Inflammatory macrophage (primary cell): ENCODE results near the gene PHOX2B.
"Not testable (repeated sequence)": the region's sequence is repeated elsewhere in the genome, so short reads cannot be mapped to it uniquely, and the experiment has no call there.

Source experiments
- DNase-seq, 2 donors: peaks; one replicate each; pipeline ENCODE4 v3.0.0-alpha.2; 2020 to 2022

PHOX2B gene

GRCh38 chr4:41747230-41748055 lies 1.1 kb downstream of the PHOX2B start:
- DNase-seq = no peak

- no peak for DNase-seq
Measured at GRCh38 chr4:41746440-41747229, 1.9 kb downstream of the PHOX2B start.

GRCh38 chr4:41746025-41746439 lies 2.5 kb downstream of the PHOX2B start:
- DNase-seq = no peak

GRCh38 chr4:41745292-41746024 lies 3.1 kb downstream of the PHOX2B start:
- DNase-seq = no peak

- DNase-seq = no peak
Measured at GRCh38 chr4:41744572-41745291, 3.8 kb downstream of the PHOX2B start.

- no peak for DNase-seq
Measured at GRCh38 chr4:41741354-41741753, 7.2 kb downstream of the PHOX2B start.

- not testable (repeated sequence) for DNase-seq
Measured at GRCh38 chr4:41737491-41737890, 11.0 kb downstream of the PHOX2B start.

GRCh38 chr4:41734371-41734770 lies 14.2 kb downstream of the PHOX2B start:
- DNase-seq = no peak

- DNase-seq = no peak
Measured at GRCh38 chr4:41731569-41732126, 16.9 kb downstream of the PHOX2B start.

GRCh38 chr4:41728573-41728913 lies 20.0 kb downstream of the PHOX2B start:
- DNase-seq = no peak

GRCh38 chr4:41727861-41728572 lies 20.5 kb downstream of the PHOX2B start:
- DNase-seq = no peak

- no peak for DNase-seq
Measured at GRCh38 chr4:41725254-41725653, 23.3 kb downstream of the PHOX2B start.

GRCh38 chr4:41723286-41723685 lies 25.2 kb downstream of the PHOX2B start:
- DNase-seq = no peak

GRCh38 chr4:41722181-41722580 lies 26.3 kb downstream of the PHOX2B start:
- DNase-seq = no peak

GRCh38 chr4:41719417-41719816 lies 29.1 kb downstream of the PHOX2B start:
- DNase-seq = no peak

GRCh38 chr4:41718907-41719306 lies 29.6 kb downstream of the PHOX2B start:
- no peak for DNase-seq

GRCh38 chr4:41715155-41715554 lies 33.4 kb downstream of the PHOX2B start:
- DNase-seq = no peak

- no peak for DNase-seq
Measured at GRCh38 chr4:41714364-41715000, 34.0 kb downstream of the PHOX2B start.

- DNase-seq = no peak
Measured at GRCh38 chr4:41713768-41714167, 34.8 kb downstream of the PHOX2B start.

GRCh38 chr4:41712425-41712824 lies 36.1 kb downstream of the PHOX2B start:
- DNase-seq = no peak

- not testable (repeated sequence) for DNase-seq
Measured at GRCh38 chr4:41711654-41712053, 36.9 kb downstream of the PHOX2B start.
